Measurements from ENCODE around the gene RAMP2.

Gene RAMP2

DNA sequence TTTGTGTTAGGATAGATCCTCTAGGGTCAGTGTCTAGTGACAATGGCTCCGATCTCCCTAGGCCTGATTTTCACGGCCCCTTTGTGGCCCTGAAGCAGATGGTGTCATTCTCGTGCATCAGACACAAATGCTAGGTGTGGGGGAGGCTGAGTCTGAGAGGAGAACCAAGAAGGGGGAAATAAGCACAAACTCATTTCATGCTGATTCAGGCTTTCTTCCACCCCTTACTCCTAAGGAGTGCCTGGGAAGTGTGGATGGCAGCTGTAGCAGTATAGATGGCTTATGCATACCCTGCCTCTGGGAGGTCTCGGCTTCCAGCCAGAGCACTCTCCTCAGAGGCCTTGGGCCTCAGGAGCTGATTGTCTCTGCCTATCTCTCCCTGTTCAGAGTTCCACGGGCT is 17.5 kb downstream of the RAMP2 start:
- TF ChIP-seq, protein P1, sequence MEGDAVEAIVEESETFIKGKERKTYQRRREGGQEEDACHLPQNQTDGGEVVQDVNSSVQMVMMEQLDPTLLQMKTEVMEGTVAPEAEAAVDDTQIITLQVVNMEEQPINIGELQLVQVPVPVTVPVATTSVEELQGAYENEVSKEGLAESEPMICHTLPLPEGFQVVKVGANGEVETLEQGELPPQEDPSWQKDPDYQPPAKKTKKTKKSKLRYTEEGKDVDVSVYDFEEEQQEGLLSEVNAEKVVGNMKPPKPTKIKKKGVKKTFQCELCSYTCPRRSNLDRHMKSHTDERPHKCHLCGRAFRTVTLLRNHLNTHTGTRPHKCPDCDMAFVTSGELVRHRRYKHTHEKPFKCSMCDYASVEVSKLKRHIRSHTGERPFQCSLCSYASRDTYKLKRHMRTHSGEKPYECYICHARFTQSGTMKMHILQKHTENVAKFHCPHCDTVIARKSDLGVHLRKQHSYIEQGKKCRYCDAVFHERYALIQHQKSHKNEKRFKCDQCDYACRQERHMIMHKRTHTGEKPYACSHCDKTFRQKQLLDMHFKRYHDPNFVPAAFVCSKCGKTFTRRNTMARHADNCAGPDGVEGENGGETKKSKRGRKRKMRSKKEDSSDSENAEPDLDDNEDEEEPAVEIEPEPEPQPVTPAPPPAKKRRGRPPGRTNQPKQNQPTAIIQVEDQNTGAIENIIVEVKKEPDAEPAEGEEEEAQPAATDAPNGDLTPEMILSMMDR (IDR thresholded peaks at IDR 0.05; ENCODE audit: poor library complexity, severe bottlenecking): no peak
- H3K27ac ChIP-seq (ENCODE audit: poor library complexity, severe bottlenecking): peak overlapping the region; percentile 8
- DNase-seq (ENCODE audit: low spot score): no peak
- H3K36me3 ChIP-seq (ENCODE audit: low read depth): peaks cover 52% of the 10 kb centered on the region
- no peaks in the 10 kb centered on the region for H3K9me3 ChIP-seq (ENCODE audit: severe bottlenecking)
- no peaks in the 10 kb centered on the region for H3K27me3 ChIP-seq (ENCODE audit: insufficient read depth, poor library complexity, severe bottlenecking)
- no peak for ATAC-seq (ENCODE audit: low read depth)
- no peak overlapping the region for H3K4me3 ChIP-seq (ENCODE audit: severe bottlenecking)
- peaks cover 15% of the 10 kb centered on the region for H3K4me1 ChIP-seq (ENCODE audit: insufficient read depth, poor library complexity, severe bottlenecking)

GRCh38 chr17:42779304-42779935 is 18.4 kb downstream of the RAMP2 start:
- Histone ChIP-seq H3K27ac (ENCODE audit: poor library complexity, severe bottlenecking) (peak overlapping the region; percentile 8), H3K4me3 (ENCODE audit: severe bottlenecking) (no peak overlapping the region), H3K36me3 (ENCODE audit: low read depth) (peaks cover 48% of the 10 kb centered on the region), H3K9me3 (ENCODE audit: severe bottlenecking) (no peaks in the 10 kb centered on the region), H3K4me1 (ENCODE audit: insufficient read depth, poor library complexity, severe bottlenecking) (peaks cover 17% of the 10 kb centered on the region), H3K27me3 (ENCODE audit: insufficient read depth, poor library complexity, severe bottlenecking) (no peaks in the 10 kb centered on the region)
- TF ChIP-seq, protein P1 (IDR thresholded peaks at IDR 0.05; ENCODE audit: poor library complexity, severe bottlenecking): no peak
- no peak for DNase-seq (ENCODE audit: low spot score)
- ATAC-seq (ENCODE audit: low read depth): no peak

GRCh38 chr17:42779936-42780850 is 19.2 kb downstream of the RAMP2 start, which contains the start of gene WNK4:
Gene WNK4, plus strand, starts transcription at chr17:42780610. Its CDS starts 89 bp downstream, at chr17:42780699.
- Histone ChIP-seq H3K27ac (ENCODE audit: poor library complexity, severe bottlenecking) (peak within 1 kb of the TSS; percentile 84), H3K4me3 (ENCODE audit: severe bottlenecking) (no peak within 1 kb of the TSS), H3K9me3 (ENCODE audit: severe bottlenecking) (no peaks in the 10 kb centered on the region), H3K36me3 (ENCODE audit: low read depth) (peaks cover 40% of the 10 kb centered on the region), H3K27me3 (ENCODE audit: insufficient read depth, poor library complexity, severe bottlenecking) (no peaks in the 10 kb centered on the region), H3K4me1 (ENCODE audit: insufficient read depth, poor library complexity, severe bottlenecking) (peaks cover 14% of the 10 kb centered on the region)
- DNase-seq (ENCODE audit: low spot score) (no peak), ATAC-seq (ENCODE audit: low read depth) (no peak)
- TF ChIP-seq, protein P1 (IDR thresholded peaks at IDR 0.05; ENCODE audit: poor library complexity, severe bottlenecking): no peak

- Histone ChIP-seq H3K4me1 (ENCODE audit: insufficient read depth, poor library complexity, severe bottlenecking) (peaks cover 14% of the 10 kb centered on the region), H3K27me3 (ENCODE audit: insufficient read depth, poor library complexity, severe bottlenecking) (no peaks in the 10 kb centered on the region), H3K4me3 (ENCODE audit: severe bottlenecking) (no peak overlapping the region), H3K9me3 (ENCODE audit: severe bottlenecking) (no peaks in the 10 kb centered on the region), H3K36me3 (ENCODE audit: low read depth) (peaks cover 32% of the 10 kb centered on the region), H3K27ac (ENCODE audit: poor library complexity, severe bottlenecking) (peak overlapping the region; percentile 84)
- no peak for DNase-seq (ENCODE audit: low spot score)
- TF ChIP-seq, protein P1 (IDR thresholded peaks at IDR 0.05; ENCODE audit: poor library complexity, severe bottlenecking): no peak
- ATAC-seq (ENCODE audit: low read depth): no peak
Measured at GRCh38 chr17:42780851-42781638, 20.0 kb downstream of the RAMP2 start.
